ENCODE data around the gene BPI. TPM values are rescaled to one million over a fixed set of nuclear protein-coding genes. Genes with fewer than 3 reads are reported as not detected.

Gene BPI
- total and polyA plus RNA-seq, 2 donors (not counting 1 experiment from before 2014, with no cell fraction given) = 0.10 to 0.44 TPM

- H3K36me3 ChIP-seq (replicated peaks in 1 of 2; ENCODE audit: control extremely low read depth in 1 of 2, control insufficient read depth in 1 of 2, extremely low read depth in 1 of 2, insufficient read depth in 2 of 2, low read length in 1 of 2) = no peaks in the 10 kb centered on the region
- Mint-ChIP-seq H3K9me3 (ENCODE audit: insufficient read depth) (no peaks in the 10 kb centered on the region), H3K27ac (no peak overlapping the region), H3K27me3 (peaks cover 51% of the 10 kb centered on the region), H3K4me1 (peaks cover 5% of the 10 kb centered on the region), H3K4me3 (no peak overlapping the region)
- POLR2A ChIA-PET = no interaction called here
- 100% methylated on average over 1 of the region's 2 CpGs for WGBS (ENCODE audit: insufficient coverage)
- no peak for TF ChIP-seq CTCF (IDR thresholded peaks at IDR 0.05)
- TF ChIP-seq EZH2 (IDR thresholded peaks at IDR 0.05; ENCODE audit: borderline replicate concordance, insufficient read depth, low read depth, low read length, poor library complexity, severe bottlenecking) = no peak
- no peak overlapping the region for H2AFZ ChIP-seq (ENCODE audit: insufficient read depth, low read depth, low read length, poor library complexity, severe bottlenecking)
- no peak overlapping the region for H3K4me3 ChIP-seq (ENCODE audit: control extremely low read depth in 1 of 5, extremely low read depth in 1 of 5, insufficient read depth in 1 of 5, low read depth in 2 of 5, low read length in 4 of 5)
- H3K27me3 ChIP-seq (replicated peaks in 1 of 4; ENCODE audit: control extremely low read depth in 1 of 4, control insufficient read depth in 3 of 4, insufficient read depth in 4 of 4, low read length in 3 of 4) = peaks cover 0 to 29% (median 12%) of the 10 kb centered on the region in 4 experiments
- H3K27ac ChIP-seq (ENCODE audit: low read length in 2 of 2) = no peak overlapping the region
- intact Hi-C loops (cut with micrococcal nuclease) = no loop called here
- no peaks in the 10 kb centered on the region for H3K79me2 ChIP-seq (ENCODE audit: control insufficient read depth, insufficient read depth, low read length)
- ATAC-seq (ENCODE audit: low read depth) (no peak), DNase-seq (no peak)
- CTCF ChIA-PET = no interaction called here
- H3K9me3 ChIP-seq (ENCODE audit: control extremely low read depth in 1 of 3, control insufficient read depth in 2 of 3, insufficient read depth in 1 of 3, low read length in 2 of 3) = peaks cover 0 to 5% (median 0%) of the 10 kb centered on the region in 3 donors
- H4K20me1 ChIP-seq (ENCODE audit: control insufficient read depth, insufficient read depth, low read length, poor library complexity, severe bottlenecking) = no peaks in the 10 kb centered on the region
- no peak overlapping the region for H3K9ac ChIP-seq (ENCODE audit: low read length)
- no peaks in the 10 kb centered on the region for H3K4me1 ChIP-seq (ENCODE audit: control insufficient read depth in 2 of 2, insufficient read depth in 2 of 2, low read length in 2 of 2)
- H3K4me2 ChIP-seq (replicated peaks; ENCODE audit: low read depth, low read length, poor library complexity, severe bottlenecking) = no peak overlapping the region
Observed at GRCh38 chr20:38256966-38257365, 47.0 kb upstream of the BPI start.

GRCh38 chr20:38258545-38259215 is 45.3 kb upstream of the BPI start:
- H3K9me3 ChIP-seq (ENCODE audit: control extremely low read depth in 1 of 3, control insufficient read depth in 2 of 3, insufficient read depth in 1 of 3, low read length in 2 of 3) = peaks cover 0 to 5% (median 0%) of the 10 kb centered on the region in 3 donors
- H2AFZ ChIP-seq (ENCODE audit: insufficient read depth, low read depth, low read length, poor library complexity, severe bottlenecking) = no peak overlapping the region
- DNase-seq (no peak), ATAC-seq (ENCODE audit: low read depth) (no peak)
- peaks cover 0 to 34% (median 19%) of the 10 kb centered on the region in 4 experiments for H3K27me3 ChIP-seq (replicated peaks in 1 of 4; ENCODE audit: control extremely low read depth in 1 of 4, control insufficient read depth in 3 of 4, insufficient read depth in 4 of 4, low read length in 3 of 4)
- no peak for TF ChIP-seq CTCF (IDR thresholded peaks at IDR 0.05)
- no peak for TF ChIP-seq EZH2 (IDR thresholded peaks at IDR 0.05; ENCODE audit: borderline replicate concordance, insufficient read depth, low read depth, low read length, poor library complexity, severe bottlenecking)
- intact Hi-C loops (cut with micrococcal nuclease) = no loop called here
- H3K4me3 Mint-ChIP-seq = no peak overlapping the region
- no peaks in the 10 kb centered on the region for H3K9me3 Mint-ChIP-seq (ENCODE audit: insufficient read depth)
- ChIA-PET POLR2A (no interaction called here), CTCF (no interaction called here)
- H3K4me2 ChIP-seq (replicated peaks; ENCODE audit: low read depth, low read length, poor library complexity, severe bottlenecking) = no peak overlapping the region
- no peaks in the 10 kb centered on the region for H3K79me2 ChIP-seq (ENCODE audit: control insufficient read depth, insufficient read depth, low read length)
- no peaks in the 10 kb centered on the region for H3K36me3 ChIP-seq (replicated peaks in 1 of 2; ENCODE audit: control extremely low read depth in 1 of 2, control insufficient read depth in 1 of 2, extremely low read depth in 1 of 2, insufficient read depth in 2 of 2, low read length in 1 of 2)
- no peak overlapping the region for H3K9ac ChIP-seq (ENCODE audit: low read length)
- H3K27me3 Mint-ChIP-seq = peaks cover 57% of the 10 kb centered on the region
- H3K27ac Mint-ChIP-seq = no peak overlapping the region
- H3K4me1 Mint-ChIP-seq = peaks cover 5% of the 10 kb centered on the region
- H3K4me3 ChIP-seq (ENCODE audit: control extremely low read depth in 1 of 5, extremely low read depth in 1 of 5, insufficient read depth in 1 of 5, low read depth in 2 of 5, low read length in 4 of 5) = no peak overlapping the region
- 93% methylated on average over 6 of the region's 7 CpGs for WGBS (ENCODE audit: insufficient coverage)
- no peaks in the 10 kb centered on the region for H3K4me1 ChIP-seq (ENCODE audit: control insufficient read depth in 2 of 2, insufficient read depth in 2 of 2, low read length in 2 of 2)
- H3K27ac ChIP-seq (ENCODE audit: low read length in 2 of 2) = no peak overlapping the region
- H4K20me1 ChIP-seq (ENCODE audit: control insufficient read depth, insufficient read depth, low read length, poor library complexity, severe bottlenecking) = no peaks in the 10 kb centered on the region

Data from B cell (primary cell).